Measurements from ENCODE around the gene OVCA2. TPM values are rescaled to one million over a fixed set of nuclear protein-coding genes. Genes with fewer than 3 reads are reported as not detected.

The OVCA2 gene
- polyA plus RNA-seq, 1 donor (not counting 4 experiments of a cell fraction or from before 2014, with no cell fraction given) = 41.2 TPM

DNA sequence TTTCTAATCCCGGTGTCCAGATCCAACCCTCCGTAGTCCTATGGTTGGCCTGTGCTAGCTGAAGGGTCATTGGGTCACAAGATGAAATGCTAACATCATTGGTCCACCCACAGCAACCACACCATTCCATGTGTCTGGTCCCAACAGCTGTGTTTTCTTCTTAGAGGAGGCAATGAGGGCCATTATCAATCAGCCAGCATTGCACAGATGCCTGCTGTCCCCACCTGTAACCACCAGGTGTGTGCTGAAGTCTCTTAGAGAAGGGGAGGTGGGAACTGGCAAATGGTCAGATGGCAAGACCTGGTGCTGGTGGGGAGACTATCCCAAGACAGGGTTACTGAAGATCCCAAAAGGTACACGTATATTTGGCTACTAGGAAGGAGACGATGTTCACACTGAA is 50.4 kb downstream of the OVCA2 start:
- no peak overlapping the region for H3K4me3 ChIP-seq (ENCODE audit: control insufficient read depth in 2 of 3, extremely low read depth in 1 of 3, insufficient read depth in 2 of 3, low read depth in 1 of 3, low read length in 3 of 3)
- no peaks in the 10 kb centered on the region for H3K79me2 ChIP-seq (ENCODE audit: control insufficient read depth, insufficient read depth, low read length)
- H3K36me3 ChIP-seq (ENCODE audit: control insufficient read depth in 2 of 2, extremely low read depth in 1 of 2, insufficient read depth in 2 of 2, low read length in 2 of 2) = peaks cover 3 to 6% of the 10 kb centered on the region in 2 experiments
- peaks cover 40% of the 10 kb centered on the region for H3K4me1 ChIP-seq (ENCODE audit: control insufficient read depth, extremely low read depth, insufficient read depth, low read length)
- DNase-seq (ENCODE audit: low read depth, low spot score) (no peak), FAIRE-seq (no peak)
- no peaks in the 10 kb centered on the region for H3K9me3 ChIP-seq (ENCODE audit: control insufficient read depth, low read depth, low read length)
- no peak overlapping the region for H3K4me2 ChIP-seq (ENCODE audit: control insufficient read depth, extremely low read depth, insufficient read depth, low read depth, low read length)
- H3K9me1 ChIP-seq (ENCODE audit: control insufficient read depth, extremely low read depth, insufficient read depth, low read length) = no peaks in the 10 kb centered on the region
- H4K20me1 ChIP-seq (ENCODE audit: control insufficient read depth, extremely low read depth, insufficient read depth, low read length) = no peaks in the 10 kb centered on the region
- no peak overlapping the region for H2AFZ ChIP-seq (ENCODE audit: control insufficient read depth, low read length)
- no peak overlapping the region for H3K27ac ChIP-seq (ENCODE audit: control insufficient read depth, insufficient read depth, low read length)
- no peak overlapping the region for H3K9ac ChIP-seq (ENCODE audit: control insufficient read depth, extremely low read depth, insufficient read depth, low read length)
- H3K27me3 ChIP-seq (ENCODE audit: control insufficient read depth, extremely low read depth, insufficient read depth, low read length) = no peaks in the 10 kb centered on the region
- dilution Hi-C loops (cut with MboI; ENCODE audit: extremely low pct_ligation_motif_present, low sequenced_read_pairs) = no loop called here
- no peak for TF ChIP-seq EZH2 (IDR thresholded peaks at IDR 0.05; ENCODE audit: low read length)
- TF ChIP-seq, protein P1, sequence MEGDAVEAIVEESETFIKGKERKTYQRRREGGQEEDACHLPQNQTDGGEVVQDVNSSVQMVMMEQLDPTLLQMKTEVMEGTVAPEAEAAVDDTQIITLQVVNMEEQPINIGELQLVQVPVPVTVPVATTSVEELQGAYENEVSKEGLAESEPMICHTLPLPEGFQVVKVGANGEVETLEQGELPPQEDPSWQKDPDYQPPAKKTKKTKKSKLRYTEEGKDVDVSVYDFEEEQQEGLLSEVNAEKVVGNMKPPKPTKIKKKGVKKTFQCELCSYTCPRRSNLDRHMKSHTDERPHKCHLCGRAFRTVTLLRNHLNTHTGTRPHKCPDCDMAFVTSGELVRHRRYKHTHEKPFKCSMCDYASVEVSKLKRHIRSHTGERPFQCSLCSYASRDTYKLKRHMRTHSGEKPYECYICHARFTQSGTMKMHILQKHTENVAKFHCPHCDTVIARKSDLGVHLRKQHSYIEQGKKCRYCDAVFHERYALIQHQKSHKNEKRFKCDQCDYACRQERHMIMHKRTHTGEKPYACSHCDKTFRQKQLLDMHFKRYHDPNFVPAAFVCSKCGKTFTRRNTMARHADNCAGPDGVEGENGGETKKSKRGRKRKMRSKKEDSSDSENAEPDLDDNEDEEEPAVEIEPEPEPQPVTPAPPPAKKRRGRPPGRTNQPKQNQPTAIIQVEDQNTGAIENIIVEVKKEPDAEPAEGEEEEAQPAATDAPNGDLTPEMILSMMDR (optimal IDR thresholded peaks at IDR 0.05 in 1 of 3, IDR thresholded peaks at IDR 0.05 in 1 of 3, conservative IDR thresholded peaks at IDR 0.05 in 1 of 3; ENCODE audit: extremely low read depth in 1 of 3, insufficient read depth in 2 of 3, low read length in 3 of 3) = peak in 2 of 3 experiments; percentile 16

Small RNAs within 50 kb of the gene (small RNA-seq; reads per million reads assigned to genes)
- gene AC090617.9 (ENCODE audit: insufficient read length in 3 of 3, low read depth in 3 of 3, low replicate concordance in 1 of 3) (0 reads per million in 3 experiments), gene MIR132 (ENCODE audit: insufficient read length in 3 of 3, low read depth in 3 of 3, low replicate concordance in 1 of 3) (1.5 to 81.4 (median 42.2) reads per million in 3 experiments), gene MIR212 (ENCODE audit: insufficient read length in 3 of 3, low read depth in 3 of 3, low replicate concordance in 1 of 3) (0.27 to 3.8 (median 3.3) reads per million in 3 experiments), gene OVCA2 (ENCODE audit: insufficient read length in 3 of 3, low read depth in 3 of 3, low replicate concordance in 1 of 3) (0 reads per million in 3 experiments)

Other genes starting within 250 kb of the OVCA2 start
- 5.6 to 6.3 TPM (median 5.8 TPM) in 3 replicates for gene SMYD4, start 212.1 kb upstream of the OVCA2 start, polyA plus RNA-seq
- gene RPA1, start 212.0 kb upstream of the OVCA2 start, polyA plus RNA-seq = 70.5 to 79.7 TPM (median 74.9 TPM) in 3 replicates
- 2.3 to 3.4 TPM (median 2.4 TPM) in 3 replicates for gene RTN4RL1, start 16.7 kb upstream of the OVCA2 start, polyA plus RNA-seq
- 18.9 to 28.8 TPM (median 22.6 TPM) in 3 replicates for gene DPH1, start 11.9 kb upstream of the OVCA2 start, polyA plus RNA-seq
- gene HIC1, start 13.1 kb downstream of the OVCA2 start, polyA plus RNA-seq = 0.64 to 1.1 TPM (median 0.92 TPM) in 3 replicates

Data from keratinocyte (primary cell).